Lower leg skin (tissue), 4 donors: ENCODE data around the gene NUCB1. TPM values are rescaled to one million over a fixed set of nuclear protein-coding genes. Genes with fewer than 3 reads are reported as not detected.

Experiments used
- DNase-seq, 2 donors: peaks; one replicate each; pipeline ENCODE4 v3.0.0-alpha.2; 2019; ENCODE audit warnings: low spot score in 2 of 2
- H3K4me3 ChIP-seq: fragments of 200-600 bp; sonication (generic); 2 replicates; pipeline ENCODE4 v1.5.1; 2017; ENCODE audit warnings: mild to moderate bottlenecking, low read depth; ENCODE audit not compliant: poor library complexity, severe bottlenecking
- POLR2A ChIP-seq, 2 donors: fragments of 450-650 bp; IDR thresholded peaks; one replicate each; pipeline ENCODE4 v1.6.1; 2016 to 2017; ENCODE audit warnings: antibody characterized with exemption in 2 of 2, mild to moderate bottlenecking in 1 of 2, moderate library complexity in 1 of 2
- WGBS, 2 donors: methylation state at CpG; one replicate each; pipeline ENCODE4 v1.1.5; 2018; 5-methylcytosine and 5-hydroxymethylcytosine counted together
- intact Hi-C: fragments of 100-400 bp; cut with DNase I; formaldehyde crosslinking; loops from one replicate; pipeline ENCODE4 v1.15.0; 2023; ENCODE audit warnings: low total_unique reads
- total RNA-seq, 4 donors: library from RNA; depleted of rRNA; stranded (reverse); fragments of >200 nt; gene quantifications; one replicate each; pipeline ENCODE4 v1.1.0, GENCODE V29; 2016
- TF ChIP-seq, protein P1 (sequence below), 3 donors: fragments of 450-650 bp; IDR thresholded peaks; one replicate each; pipeline ENCODE4 v1.5.1; 2016; ENCODE audit warnings: antibody characterized with exemption in 3 of 3, mild to moderate bottlenecking in 3 of 3, moderate library complexity in 2 of 3

The NUCB1 gene
- total RNA-seq, 4 donors from 2014 or later = 162 to 269 (median 189) TPM

DNA sequence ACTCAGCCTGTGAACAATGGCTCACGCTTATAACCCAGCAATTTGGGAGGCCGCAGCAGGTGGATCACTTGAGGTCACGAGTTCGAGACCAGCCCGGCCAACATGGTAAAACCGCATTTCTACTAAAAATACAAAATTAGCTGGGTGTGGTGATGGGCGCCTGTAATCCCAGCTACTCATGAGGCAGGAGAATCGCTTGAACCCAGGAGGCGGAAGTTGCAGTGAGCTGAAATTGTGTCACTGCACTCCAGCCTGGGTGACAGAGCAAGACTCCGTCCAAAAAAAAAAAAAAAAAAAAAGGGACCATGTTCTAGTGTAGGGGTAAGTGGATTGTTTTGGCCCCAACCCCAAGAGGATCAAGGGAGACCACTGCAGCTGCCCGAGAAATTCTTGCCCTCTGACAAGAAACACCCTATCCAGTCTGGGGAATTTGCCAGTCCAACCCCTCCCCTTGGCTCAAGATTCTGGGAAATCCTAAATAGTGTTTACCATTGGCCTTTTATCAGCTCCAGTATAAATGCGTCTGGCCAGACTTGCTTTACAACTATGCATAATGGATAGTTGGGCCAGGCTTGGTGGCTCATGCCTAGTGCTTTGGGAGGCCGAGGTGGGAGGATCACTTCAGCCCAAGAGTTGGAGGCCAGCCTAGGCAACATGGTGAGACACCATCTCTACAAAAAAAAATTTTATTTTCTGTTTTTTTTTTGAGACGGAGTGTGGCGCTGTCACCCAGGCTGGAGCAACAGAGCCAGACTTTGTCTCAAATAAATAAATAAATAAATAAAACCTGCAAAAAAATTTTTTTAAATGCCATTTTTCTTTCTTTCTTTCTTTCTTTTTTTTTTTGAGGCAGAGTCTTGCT is 28.3 kb downstream of the NUCB1 start:
- intact Hi-C loops = no loop called here
- 65 to 70% methylated on average over 15 of the region's 15 CpGs for WGBS, 2 donors
- DNase-seq = no peak
- H3K4me3 ChIP-seq = no peak overlapping the region
- TF ChIP-seq POLR2A (IDR thresholded peaks at IDR 0.05) = no peak
- TF ChIP-seq, protein P1, sequence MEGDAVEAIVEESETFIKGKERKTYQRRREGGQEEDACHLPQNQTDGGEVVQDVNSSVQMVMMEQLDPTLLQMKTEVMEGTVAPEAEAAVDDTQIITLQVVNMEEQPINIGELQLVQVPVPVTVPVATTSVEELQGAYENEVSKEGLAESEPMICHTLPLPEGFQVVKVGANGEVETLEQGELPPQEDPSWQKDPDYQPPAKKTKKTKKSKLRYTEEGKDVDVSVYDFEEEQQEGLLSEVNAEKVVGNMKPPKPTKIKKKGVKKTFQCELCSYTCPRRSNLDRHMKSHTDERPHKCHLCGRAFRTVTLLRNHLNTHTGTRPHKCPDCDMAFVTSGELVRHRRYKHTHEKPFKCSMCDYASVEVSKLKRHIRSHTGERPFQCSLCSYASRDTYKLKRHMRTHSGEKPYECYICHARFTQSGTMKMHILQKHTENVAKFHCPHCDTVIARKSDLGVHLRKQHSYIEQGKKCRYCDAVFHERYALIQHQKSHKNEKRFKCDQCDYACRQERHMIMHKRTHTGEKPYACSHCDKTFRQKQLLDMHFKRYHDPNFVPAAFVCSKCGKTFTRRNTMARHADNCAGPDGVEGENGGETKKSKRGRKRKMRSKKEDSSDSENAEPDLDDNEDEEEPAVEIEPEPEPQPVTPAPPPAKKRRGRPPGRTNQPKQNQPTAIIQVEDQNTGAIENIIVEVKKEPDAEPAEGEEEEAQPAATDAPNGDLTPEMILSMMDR (IDR thresholded peaks at IDR 0.05) = no peak

GRCh38 chr19:48933382-48933932 is 33.3 kb downstream of the NUCB1 start, which contains the start of gene DHDH:
TSS of gene DHDH (plus strand) at chr19:48933699. CDS start at chr19:48933722, 23 bp downstream.
- TF ChIP-seq, protein P1 (IDR thresholded peaks at IDR 0.05) = no peak
- TF ChIP-seq POLR2A (IDR thresholded peaks at IDR 0.05) = no peak
- DNase-seq = peak; percentile 57 to 94
- intact Hi-C loops = no loop called here
- 1% methylated on average over 17 to 43 of the region's 43 CpGs for WGBS, 2 donors
- H3K4me3 ChIP-seq = no peak within 1 kb of the TSS

- WGBS, 2 donors = 85 to 92% methylated on average over 19 of the region's 19 CpGs
- intact Hi-C loops = no loop called here
- no peak for DNase-seq
- H3K4me3 ChIP-seq = no peak overlapping the region
- TF ChIP-seq, protein P1 (IDR thresholded peaks at IDR 0.05) = no peak
- TF ChIP-seq POLR2A (IDR thresholded peaks at IDR 0.05) = no peak
Observed at GRCh38 chr19:48934837-48935236, 34.7 kb downstream of the NUCB1 start.

DNA sequence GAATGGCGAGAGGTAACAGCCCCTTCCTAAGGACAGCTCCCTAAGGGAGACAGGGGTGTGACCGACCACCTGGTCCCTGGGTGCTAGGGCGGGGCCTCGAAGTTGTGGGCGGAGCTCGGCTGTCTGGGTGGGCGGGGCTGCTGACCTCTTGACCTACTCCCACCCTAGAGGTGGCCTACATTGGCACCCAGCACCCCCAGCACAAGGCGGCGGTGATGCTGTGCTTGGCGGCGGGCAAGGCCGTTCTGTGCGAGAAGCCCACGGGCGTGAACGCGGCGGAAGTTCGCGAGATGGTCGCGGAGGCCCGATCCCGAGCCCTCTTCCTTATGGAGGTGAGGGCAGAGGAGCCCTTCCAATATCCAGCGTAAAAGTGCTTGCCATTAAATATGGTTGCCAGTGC is 35.8 kb downstream of the NUCB1 start:
- DNase-seq = no peak
- TF ChIP-seq, protein P1 (IDR thresholded peaks at IDR 0.05) = no peak
- no peak for TF ChIP-seq POLR2A (IDR thresholded peaks at IDR 0.05)
- intact Hi-C loops = no loop called here
- WGBS, 2 donors = 95 to 97% methylated on average over 25 of the region's 25 CpGs
- no peak overlapping the region for H3K4me3 ChIP-seq

DNA sequence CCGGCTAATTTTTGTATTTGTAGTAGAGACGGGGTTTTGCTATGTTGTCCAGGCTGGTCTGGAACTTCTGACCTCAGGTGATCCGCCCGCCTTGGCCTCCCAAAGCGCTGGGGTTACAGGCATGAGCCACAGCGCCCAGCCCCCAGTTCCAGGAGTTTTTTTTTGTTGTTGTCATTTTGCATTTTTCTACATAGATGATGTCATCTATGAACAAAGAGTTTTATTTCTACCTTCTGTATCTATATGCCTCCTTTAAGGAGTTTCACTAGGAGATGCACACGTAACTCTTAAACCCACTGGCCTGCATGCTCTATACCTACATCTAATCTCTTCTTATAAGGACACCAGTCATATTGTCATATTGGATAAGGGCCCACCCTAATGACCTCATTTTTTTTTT is 38.1 kb downstream of the NUCB1 start:
- WGBS, 2 donors = 88 to 89% methylated on average over 7 of the region's 7 CpGs
- no peak for DNase-seq
- intact Hi-C loops = no loop called here
- TF ChIP-seq POLR2A (IDR thresholded peaks at IDR 0.05) = no peak
- TF ChIP-seq, protein P1 (IDR thresholded peaks at IDR 0.05) = no peak
- H3K4me3 ChIP-seq = no peak overlapping the region
